OCI-LY7 (cell line): ENCODE results near the gene CASP9. TPM values are rescaled to one million over a fixed set of nuclear protein-coding genes. Genes with fewer than 3 reads are reported as not detected.

Experiments used
- BruUV-seq: library from RNA; stranded (reverse); fragments of 400-500 nt; replicated peaks from 2 replicates; lab custom pipeline; 2021; lab: Mats Ljungman, UMichigan
- CTCF ChIA-PET: fragments of 300-600 bp; sonication (Branson Sonifier 250); formaldehyde crosslinking; loops from one replicate; lab custom pipeline; 2022; ENCODE audit warnings: antibody characterized with exemption; ENCODE audit not compliant: unreplicated experiment; lab: Charles Lee
- POLR2A ChIA-PET: fragments of 300-600 bp; sonication (Branson Sonifier 250); formaldehyde crosslinking; loops from one replicate; lab custom pipeline; 2022; ENCODE audit warnings: antibody characterized with exemption; lab: Charles Lee
- DNase-seq: peaks from one replicate; pipeline ENCODE4 v3.0.0-alpha.2; 2015; ENCODE audit warnings: low spot score
- H2AFZ ChIP-seq: fragments of 200-600 bp; sonication (generic), shearing (Covaris generic); 2 replicates; pipeline ENCODE4 v1.6.1; 2014; ENCODE audit warnings: mild to moderate bottlenecking, antibody characterized with exemption, low read length, moderate library complexity
- H3K27ac ChIP-seq: fragments of 200-600 bp; sonication (generic); 2 replicates; pipeline ENCODE4 v1.5.1; 2014; ENCODE audit warnings: mixed run types, low read depth, mild to moderate bottlenecking, moderate library complexity, low read length, inconsistent platforms; ENCODE audit not compliant: poor library complexity, severe bottlenecking
- H3K36me3 ChIP-seq: fragments of 200-600 bp; sonication (generic); 2 replicates; pipeline ENCODE4 v1.6.1; 2014; ENCODE audit warnings: mild to moderate bottlenecking, antibody characterized with exemption, low read length, moderate library complexity, mixed read lengths; ENCODE audit not compliant: insufficient read depth
- H3K4me1 ChIP-seq: fragments of 200-600 bp; sonication (generic); 2 replicates; pipeline ENCODE4 v1.5.1; 2014; ENCODE audit warnings: mild to moderate bottlenecking, low read length; ENCODE audit not compliant: insufficient read depth, poor library complexity, severe bottlenecking
- H3K4me2 ChIP-seq: fragments of 200-600 bp; sonication (generic); 2 replicates; pipeline ENCODE4 v1.6.1; 2014; ENCODE audit warnings: mild to moderate bottlenecking, low read length
- H3K4me3 ChIP-seq: fragments of 200-600 bp; sonication (generic); 2 replicates; pipeline ENCODE4 v1.5.1; 2014; ENCODE audit warnings: mild to moderate bottlenecking, low read depth, low read length; ENCODE audit not compliant: poor library complexity, severe bottlenecking
- H3K79me2 ChIP-seq: fragments of 200-600 bp; sonication (generic); 2 replicates; pipeline ENCODE4 v1.6.1; 2016; ENCODE audit warnings: low read depth, mild to moderate bottlenecking, low read length, moderate library complexity, mixed read lengths; ENCODE audit not compliant: insufficient read depth
- H3K9me2 ChIP-seq: fragments of 200-600 bp; sonication (generic); 2 replicates; pipeline ENCODE4 v1.6.1; 2016; ENCODE audit warnings: mild to moderate bottlenecking, low read length, mixed read lengths; ENCODE audit not compliant: insufficient read depth
- H3K9me3 ChIP-seq: fragments of 200-600 bp; sonication (generic); 2 replicates; pipeline ENCODE4 v1.6.1; 2014; ENCODE audit warnings: mild to moderate bottlenecking, mixed run types, low read length, mixed read lengths
- H4K20me1 ChIP-seq: fragments of 200-600 bp; sonication (generic); 2 replicates; pipeline ENCODE4 v1.6.1; 2014; ENCODE audit warnings: mild to moderate bottlenecking, antibody characterized with exemption, low read length, moderate library complexity, mixed read lengths; ENCODE audit not compliant: insufficient read depth
- CTCF ChIP-seq: fragments of 200-600 bp; sonication (generic); conservative IDR thresholded peaks from 2 replicates; pipeline ENCODE4 v1.5.1; 2014; ENCODE audit warnings: mild to moderate bottlenecking, antibody characterized with exemption, low read length, moderate library complexity, mixed read lengths
- EZH2phosphoT487 ChIP-seq: fragments of 200-600 bp; sonication (generic); IDR thresholded peaks from 2 replicates; pipeline ENCODE4 v1.6.1; 2018; ENCODE audit warnings: low read depth, borderline replicate concordance, mild to moderate bottlenecking, mixed run types, antibody characterized with exemption, low read length, moderate library complexity, mixed read lengths
- intact Hi-C: fragments of 100-400 bp; cut with micrococcal nuclease; formaldehyde crosslinking; loops from one replicate; pipeline ENCODE4 v1.10.0; 2022; ENCODE audit not compliant: unreplicated experiment
- total RNA-seq, 2 experiments: library from RNA; depleted of rRNA in 1 of 2; stranded (reverse); fragments of >200 nt in 1 of 2; shearing (Covaris generic) in 1 of 2; gene quantifications; 2 replicates each; pipeline ENCODE4 v1.2.3, GENCODE V29; 2014 to 2022

CASP9 gene
- total RNA-seq, 2 experiments from 2014 or later: 14.5 to 17.6 TPM

GRCh38 chr1:15454256-15454655 lies 69.8 kb downstream of the CASP9 start:
- H3K4me1 ChIP-seq: no peaks in the 10 kb centered on the region
- no peak overlapping the region for H3K4me3 ChIP-seq
- no peak for DNase-seq
- H3K4me2 ChIP-seq: no peak overlapping the region
- BruUV-seq: no TSS peak
- H3K36me3 ChIP-seq: no peaks in the 10 kb centered on the region
- no peak for TF ChIP-seq CTCF
- TF ChIP-seq EZH2phosphoT487: no peak
- intact Hi-C loops: no loop called here
- no peaks in the 10 kb centered on the region for H3K9me3 ChIP-seq
- ChIA-PET CTCF (no interaction called here), POLR2A (no interaction called here)
- no peaks in the 10 kb centered on the region for H3K79me2 ChIP-seq
- H4K20me1 ChIP-seq: no peaks in the 10 kb centered on the region
- no peaks in the 10 kb centered on the region for H3K9me2 ChIP-seq
- no peak overlapping the region for H2AFZ ChIP-seq
- H3K27ac ChIP-seq: no peak overlapping the region

- no peak overlapping the region for H2AFZ ChIP-seq
- intact Hi-C loops: no loop called here
Measured at GRCh38 chr1:15453734-15454133, 70.3 kb downstream of the CASP9 start.

More at GRCh38 chr1:15453734-15454133, 70.3 kb downstream of the CASP9 start:
- no peak for DNase-seq
- H3K4me3 ChIP-seq: no peak overlapping the region
- BruUV-seq: no TSS peak
- no peaks in the 10 kb centered on the region for H3K9me2 ChIP-seq
- no peaks in the 10 kb centered on the region for H3K9me3 ChIP-seq
- ChIA-PET POLR2A (no interaction called here), CTCF (no interaction called here)
- no peaks in the 10 kb centered on the region for H3K36me3 ChIP-seq
- H3K27ac ChIP-seq: no peak overlapping the region
- no peaks in the 10 kb centered on the region for H3K79me2 ChIP-seq
- no peak overlapping the region for H3K4me2 ChIP-seq
- no peak for TF ChIP-seq CTCF
- no peaks in the 10 kb centered on the region for H3K4me1 ChIP-seq
- H4K20me1 ChIP-seq: no peaks in the 10 kb centered on the region
